HepG2 (cell line): ENCODE results near the gene HELLS. TPM values are rescaled to one million over a fixed set of nuclear protein-coding genes. Genes with fewer than 3 reads are reported as not detected.

Experiments
- ARID5B ChIP-seq: IDR thresholded peaks from 2 replicates; pipeline ENCODE4 v1.4.0; 2020; ENCODE audit warnings: mild to moderate bottlenecking, missing genetic modification reagents
- KMT2B ChIP-seq: IDR thresholded peaks from 2 replicates; pipeline ENCODE4 v1.6.1; 2016; ENCODE audit warnings: missing genetic modification reagents, missing compliant biosample characterization
- MLXIP ChIP-seq: sonication (generic); formaldehyde crosslinking; IDR thresholded peaks from 2 replicates; pipeline ENCODE4 v1.9.0; 2021; ENCODE audit warnings: missing genetic modification reagents, borderline replicate concordance
- MZF1 ChIP-seq: sonication (generic); formaldehyde crosslinking; IDR thresholded peaks from 2 replicates; pipeline ENCODE4 v1.8.1; 2023; ENCODE audit warnings: mild to moderate bottlenecking, missing genetic modification reagents, borderline replicate concordance
- PTBP1 ChIP-seq: fragments of 200-400 bp; formaldehyde crosslinking; IDR thresholded peaks from 2 replicates; pipeline ENCODE4 v1.6.1; 2018; ENCODE audit warnings: low read length, low read depth; ENCODE audit not compliant: poor library complexity, severe bottlenecking
- RBAK ChIP-seq: sonication (generic); formaldehyde crosslinking; IDR thresholded peaks from 2 replicates; pipeline ENCODE4 v1.5.1; 2020; ENCODE audit warnings: mild to moderate bottlenecking, missing genetic modification reagents
- ZBTB8A ChIP-seq: sonication (generic); formaldehyde crosslinking; IDR thresholded peaks from 2 replicates; pipeline ENCODE4 v1.4.0; 2020; ENCODE audit warnings: mild to moderate bottlenecking, low read depth, missing genetic modification reagents, borderline replicate concordance
- ZNF317 ChIP-seq: sonication (generic); formaldehyde crosslinking; IDR thresholded peaks from 2 replicates; pipeline ENCODE4 v1.5.0; 2020; ENCODE audit warnings: mild to moderate bottlenecking, missing genetic modification reagents
- ZNF407 ChIP-seq: sonication (generic); formaldehyde crosslinking; IDR thresholded peaks from one replicate; pipeline ENCODE4 v1.5.1; 2020; ENCODE audit warnings: mild to moderate bottlenecking, missing genetic modification reagents; ENCODE audit errors: not compliant biosample characterization
- ZNF598 ChIP-seq: sonication (generic); formaldehyde crosslinking; IDR thresholded peaks from 2 replicates; pipeline ENCODE4 v1.5.1; 2020; ENCODE audit warnings: mild to moderate bottlenecking, missing genetic modification reagents, borderline replicate concordance
- ZNF740 ChIP-seq: sonication (generic); formaldehyde crosslinking; IDR thresholded peaks from 2 replicates; pipeline ENCODE4 v1.4.0; 2020; ENCODE audit warnings: missing genetic modification reagents
- ZNF878 ChIP-seq: sonication (generic); formaldehyde crosslinking; IDR thresholded peaks from 2 replicates; pipeline ENCODE4 v1.8.1; 2023; ENCODE audit warnings: mild to moderate bottlenecking, missing genetic modification reagents, moderate library complexity
- ZSCAN30 ChIP-seq: sonication (generic); formaldehyde crosslinking; IDR thresholded peaks from 2 replicates; pipeline ENCODE4 v1.5.0; 2020; ENCODE audit warnings: mild to moderate bottlenecking, missing genetic modification reagents
- polyA plus RNA-seq, 8 experiments: library from polyadenylated mRNA; depleted of rRNA in 3 of 8; stranded (reverse) in 7 of 8; unstranded in 1 of 8; fragments of >200 nt; fragmentation: Illumina TruSeq in 4 of 8; extraction: Trizol in 4 of 8; gene quantifications; 2 replicates each; pipeline versions ENCODE4 v1.2.1 to v1.2.3, GENCODE V29; 2011 to 2016; ENCODE audit warnings: low read depth in 4 of 8, missing spikeins in 1 of 8, mixed read lengths in 1 of 8; ENCODE audit not compliant: insufficient read depth in 1 of 8
- total RNA-seq, 5 experiments: library from RNA; depleted of rRNA; stranded (reverse); fragments of >200 nt; fragmentation: Illumina TruSeq; extraction: Trizol; gene quantifications; 2 replicates each; pipeline ENCODE4 v1.2.3, GENCODE V29; 2016; ENCODE audit warnings: low read depth in 1 of 5

The HELLS gene
- total and polyA plus RNA-seq, 2 of the 13 experiments (the other 11 are each of a cell fraction or from before 2014, with no cell fraction given): 22.6 to 84.6 TPM

GRCh38 chr10:94545391-94546048 lies at the start of gene HELLS (continued):
- TF ChIP-seq ZNF407 (CRISPR knock-in tag) (no peak), RBAK (no peak), ZNF598 (0 out of 2 replicates have a peak, but pooled peaks have one; percentile 45), ARID5B (peak; percentile 7; the same call in 1 of the 2 replicates), ZBTB8A (CRISPR knock-in tag) (no peak), ZNF740 (0 out of 2 replicates have a peak, but pooled peaks have one; percentile 29), ZSCAN30 (CRISPR knock-in tag) (no peak), MZF1 (CRISPR knock-in tag) (no peak), ZNF317 (CRISPR knock-in tag) (0 out of 2 replicates have a peak, but pooled peaks have one; percentile 12), MLXIP (no peak), KMT2B (peak; percentile 89), PTBP1 (no peak), ZNF878 (CRISPR knock-in tag) (no peak)
